Measurements from ENCODE around the gene SRSF3.

DNA sequence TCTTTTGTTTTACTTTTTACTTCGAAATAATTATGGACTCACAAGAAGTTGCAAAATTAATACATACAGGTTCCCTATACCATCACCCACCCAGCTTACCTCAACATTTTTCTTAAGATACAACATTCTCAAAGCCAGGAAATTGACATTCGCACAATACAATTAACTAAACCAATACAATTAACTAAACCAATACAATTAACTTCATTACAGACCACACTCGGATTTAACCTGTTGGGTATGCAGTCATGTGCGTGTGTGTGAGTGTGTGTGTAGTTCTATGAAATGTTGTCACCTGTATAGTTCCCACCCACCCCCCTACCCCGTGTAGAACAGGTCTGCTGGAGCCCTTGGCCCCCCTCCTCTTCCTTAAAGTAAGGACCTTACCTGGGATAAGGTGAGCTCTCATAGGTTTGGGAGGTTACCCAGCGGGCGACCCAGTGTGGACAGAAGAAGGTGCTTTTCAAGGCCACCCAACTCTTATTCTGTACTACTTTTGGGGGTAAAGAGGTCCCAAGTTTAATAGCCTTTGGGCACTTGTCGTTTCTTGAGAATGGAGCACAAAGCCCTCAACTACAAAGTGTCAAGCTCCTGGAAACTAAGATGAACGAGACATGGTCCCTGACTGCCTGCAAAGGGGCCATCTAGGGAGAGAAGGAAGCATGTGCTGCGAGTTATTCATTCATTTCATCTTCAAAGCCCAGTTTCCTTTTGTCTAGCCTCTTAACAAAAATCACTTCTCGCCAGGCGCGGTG, 46.3 kb upstream of the SRSF3 start:
- TF ChIP-seq, protein P1, sequence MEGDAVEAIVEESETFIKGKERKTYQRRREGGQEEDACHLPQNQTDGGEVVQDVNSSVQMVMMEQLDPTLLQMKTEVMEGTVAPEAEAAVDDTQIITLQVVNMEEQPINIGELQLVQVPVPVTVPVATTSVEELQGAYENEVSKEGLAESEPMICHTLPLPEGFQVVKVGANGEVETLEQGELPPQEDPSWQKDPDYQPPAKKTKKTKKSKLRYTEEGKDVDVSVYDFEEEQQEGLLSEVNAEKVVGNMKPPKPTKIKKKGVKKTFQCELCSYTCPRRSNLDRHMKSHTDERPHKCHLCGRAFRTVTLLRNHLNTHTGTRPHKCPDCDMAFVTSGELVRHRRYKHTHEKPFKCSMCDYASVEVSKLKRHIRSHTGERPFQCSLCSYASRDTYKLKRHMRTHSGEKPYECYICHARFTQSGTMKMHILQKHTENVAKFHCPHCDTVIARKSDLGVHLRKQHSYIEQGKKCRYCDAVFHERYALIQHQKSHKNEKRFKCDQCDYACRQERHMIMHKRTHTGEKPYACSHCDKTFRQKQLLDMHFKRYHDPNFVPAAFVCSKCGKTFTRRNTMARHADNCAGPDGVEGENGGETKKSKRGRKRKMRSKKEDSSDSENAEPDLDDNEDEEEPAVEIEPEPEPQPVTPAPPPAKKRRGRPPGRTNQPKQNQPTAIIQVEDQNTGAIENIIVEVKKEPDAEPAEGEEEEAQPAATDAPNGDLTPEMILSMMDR (IDR thresholded peaks at IDR 0.05; ENCODE audit: low read depth, low read length, poor library complexity, severe bottlenecking), result no peak
- no peak for TF ChIP-seq EZH2phosphoT487 (IDR thresholded peaks at IDR 0.05; ENCODE audit: borderline replicate concordance, low read length)

Measured in DOHH2 (cell line).